ENCODE measurements around the gene SURF4. TPM values are rescaled to one million over a fixed set of nuclear protein-coding genes. Genes with fewer than 3 reads are reported as not detected.

The SURF4 gene
- total and polyA plus RNA-seq, 2 of the 13 experiments (the other 11 are each of a cell fraction or from before 2014, with no cell fraction given) = 220 to 265 TPM

DNA sequence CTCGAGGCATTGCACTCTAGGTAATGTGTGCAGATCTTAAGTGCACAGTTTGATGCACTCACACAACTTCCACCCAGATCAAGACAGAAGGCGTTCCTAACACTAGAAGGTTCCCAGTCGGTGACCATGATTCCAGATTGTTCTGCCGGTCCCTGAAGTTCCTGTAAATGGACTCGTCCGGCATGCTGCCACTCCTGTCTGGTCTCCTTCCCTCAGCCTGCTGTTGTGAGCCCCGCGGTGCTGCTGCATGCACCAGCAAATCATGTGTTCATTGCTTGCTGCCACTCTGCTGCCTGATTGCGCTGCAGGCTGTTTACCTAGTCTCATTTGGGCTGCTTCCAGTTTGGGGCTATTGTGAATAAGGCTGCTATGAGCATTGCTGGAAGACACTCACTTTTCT lies 11.8 kb upstream of the SURF4 start (continued):
- TF ChIP-seq, protein P1, sequence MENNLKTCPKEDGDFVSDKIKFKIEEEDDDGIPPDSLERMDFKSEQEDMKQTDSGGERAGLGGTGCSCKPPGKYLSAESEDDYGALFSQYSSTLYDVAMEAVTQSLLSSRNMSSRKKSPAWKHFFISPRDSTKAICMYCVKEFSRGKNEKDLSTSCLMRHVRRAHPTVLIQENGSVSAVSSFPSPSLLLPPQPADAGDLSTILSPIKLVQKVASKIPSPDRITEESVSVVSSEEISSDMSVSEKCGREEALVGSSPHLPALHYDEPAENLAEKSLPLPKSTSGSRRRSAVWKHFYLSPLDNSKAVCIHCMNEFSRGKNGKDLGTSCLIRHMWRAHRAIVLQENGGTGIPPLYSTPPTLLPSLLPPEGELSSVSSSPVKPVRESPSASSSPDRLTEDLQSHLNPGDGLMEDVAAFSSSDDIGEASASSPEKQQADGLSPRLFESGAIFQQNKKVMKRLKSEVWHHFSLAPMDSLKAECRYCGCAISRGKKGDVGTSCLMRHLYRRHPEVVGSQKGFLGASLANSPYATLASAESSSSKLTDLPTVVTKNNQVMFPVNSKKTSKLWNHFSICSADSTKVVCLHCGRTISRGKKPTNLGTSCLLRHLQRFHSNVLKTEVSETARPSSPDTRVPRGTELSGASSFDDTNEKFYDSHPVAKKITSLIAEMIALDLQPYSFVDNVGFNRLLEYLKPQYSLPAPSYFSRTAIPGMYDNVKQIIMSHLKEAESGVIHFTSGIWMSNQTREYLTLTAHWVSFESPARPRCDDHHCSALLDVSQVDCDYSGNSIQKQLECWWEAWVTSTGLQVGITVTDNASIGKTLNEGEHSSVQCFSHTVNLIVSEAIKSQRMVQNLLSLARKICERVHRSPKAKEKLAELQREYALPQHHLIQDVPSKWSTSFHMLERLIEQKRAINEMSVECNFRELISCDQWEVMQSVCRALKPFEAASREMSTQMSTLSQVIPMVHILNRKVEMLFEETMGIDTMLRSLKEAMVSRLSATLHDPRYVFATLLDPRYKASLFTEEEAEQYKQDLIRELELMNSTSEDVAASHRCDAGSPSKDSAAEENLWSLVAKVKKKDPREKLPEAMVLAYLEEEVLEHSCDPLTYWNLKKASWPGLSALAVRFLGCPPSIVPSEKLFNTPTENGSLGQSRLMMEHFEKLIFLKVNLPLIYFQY (CRISPR knock-in tag; IDR thresholded peaks at IDR 0.05; ENCODE audit: borderline replicate concordance) = no peak
- TF ChIP-seq ZNF674 (CRISPR knock-in tag; IDR thresholded peaks at IDR 0.05; ENCODE audit: low read depth) (no peak), FOXA1 (IDR thresholded peaks at IDR 0.05) (no peak), FOXA1 (CRISPR knock-in tag; IDR thresholded peaks at IDR 0.05) (peak; percentile 69), ZBTB20 (CRISPR knock-in tag; IDR thresholded peaks at IDR 0.05; ENCODE audit: borderline replicate concordance, low read depth) (no peak), ZNF3 (CRISPR knock-in tag; IDR thresholded peaks at IDR 0.05) (no peak)
- TF ChIP-seq, protein P2, sequence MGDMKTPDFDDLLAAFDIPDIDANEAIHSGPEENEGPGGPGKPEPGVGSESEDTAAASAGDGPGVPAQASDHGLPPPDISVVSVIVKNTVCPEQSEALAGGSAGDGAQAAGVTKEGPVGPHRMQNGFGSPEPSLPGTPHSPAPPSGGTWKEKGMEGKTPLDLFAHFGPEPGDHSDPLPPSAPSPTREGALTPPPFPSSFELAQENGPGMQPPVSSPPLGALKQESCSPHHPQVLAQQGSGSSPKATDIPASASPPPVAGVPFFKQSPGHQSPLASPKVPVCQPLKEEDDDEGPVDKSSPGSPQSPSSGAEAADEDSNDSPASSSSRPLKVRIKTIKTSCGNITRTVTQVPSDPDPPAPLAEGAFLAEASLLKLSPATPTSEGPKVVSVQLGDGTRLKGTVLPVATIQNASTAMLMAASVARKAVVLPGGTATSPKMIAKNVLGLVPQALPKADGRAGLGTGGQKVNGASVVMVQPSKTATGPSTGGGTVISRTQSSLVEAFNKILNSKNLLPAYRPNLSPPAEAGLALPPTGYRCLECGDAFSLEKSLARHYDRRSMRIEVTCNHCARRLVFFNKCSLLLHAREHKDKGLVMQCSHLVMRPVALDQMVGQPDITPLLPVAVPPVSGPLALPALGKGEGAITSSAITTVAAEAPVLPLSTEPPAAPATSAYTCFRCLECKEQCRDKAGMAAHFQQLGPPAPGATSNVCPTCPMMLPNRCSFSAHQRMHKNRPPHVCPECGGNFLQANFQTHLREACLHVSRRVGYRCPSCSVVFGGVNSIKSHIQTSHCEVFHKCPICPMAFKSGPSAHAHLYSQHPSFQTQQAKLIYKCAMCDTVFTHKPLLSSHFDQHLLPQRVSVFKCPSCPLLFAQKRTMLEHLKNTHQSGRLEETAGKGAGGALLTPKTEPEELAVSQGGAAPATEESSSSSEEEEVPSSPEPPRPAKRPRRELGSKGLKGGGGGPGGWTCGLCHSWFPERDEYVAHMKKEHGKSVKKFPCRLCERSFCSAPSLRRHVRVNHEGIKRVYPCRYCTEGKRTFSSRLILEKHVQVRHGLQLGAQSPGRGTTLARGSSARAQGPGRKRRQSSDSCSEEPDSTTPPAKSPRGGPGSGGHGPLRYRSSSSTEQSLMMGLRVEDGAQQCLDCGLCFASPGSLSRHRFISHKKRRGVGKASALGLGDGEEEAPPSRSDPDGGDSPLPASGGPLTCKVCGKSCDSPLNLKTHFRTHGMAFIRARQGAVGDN (CRISPR knock-in tag; IDR thresholded peaks at IDR 0.05) = peak; percentile 80
- TF ChIP-seq, protein P3, sequence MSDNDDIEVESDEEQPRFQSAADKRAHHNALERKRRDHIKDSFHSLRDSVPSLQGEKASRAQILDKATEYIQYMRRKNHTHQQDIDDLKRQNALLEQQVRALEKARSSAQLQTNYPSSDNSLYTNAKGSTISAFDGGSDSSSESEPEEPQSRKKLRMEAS (IDR thresholded peaks at IDR 0.05) = peak; percentile 51; the same call in 1 of the 2 replicates
- TF ChIP-seq, protein P4, sequence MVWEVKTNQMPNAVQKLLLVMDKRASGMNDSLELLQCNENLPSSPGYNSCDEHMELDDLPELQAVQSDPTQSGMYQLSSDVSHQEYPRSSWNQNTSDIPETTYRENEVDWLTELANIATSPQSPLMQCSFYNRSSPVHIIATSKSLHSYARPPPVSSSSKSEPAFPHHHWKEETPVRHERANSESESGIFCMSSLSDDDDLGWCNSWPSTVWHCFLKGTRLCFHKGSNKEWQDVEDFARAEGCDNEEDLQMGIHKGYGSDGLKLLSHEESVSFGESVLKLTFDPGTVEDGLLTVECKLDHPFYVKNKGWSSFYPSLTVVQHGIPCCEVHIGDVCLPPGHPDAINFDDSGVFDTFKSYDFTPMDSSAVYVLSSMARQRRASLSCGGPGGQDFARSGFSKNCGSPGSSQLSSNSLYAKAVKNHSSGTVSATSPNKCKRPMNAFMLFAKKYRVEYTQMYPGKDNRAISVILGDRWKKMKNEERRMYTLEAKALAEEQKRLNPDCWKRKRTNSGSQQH (CRISPR knock-in tag; IDR thresholded peaks at IDR 0.05; ENCODE audit: low read depth) = no peak
